Endothelial cell of umbilical vein (primary cell): ENCODE data around the gene OR6K3. TPM values are rescaled to one million over a fixed set of nuclear protein-coding genes. Genes with fewer than 3 reads are reported as not detected.

Experiments
- BruUV-seq: library from RNA; stranded (reverse); fragments of 400-500 nt; replicated peaks from 2 replicates; lab custom pipeline; 2021; lab: Mats Ljungman, UMichigan
- CTCF ChIA-PET: fragments of 300-600, 350-600 bp; sonication (Branson Sonifier 250); formaldehyde crosslinking; loops from one replicate; lab custom pipeline; 2021; ENCODE audit warnings: antibody characterized with exemption, inconsistent platforms; lab: Charles Lee
- POLR2A ChIA-PET: fragments of 300-600, 350-600 bp; sonication (Branson Sonifier 250); formaldehyde crosslinking; loops from one replicate; lab custom pipeline; 2021; ENCODE audit warnings: antibody characterized with exemption, inconsistent platforms; lab: Charles Lee
- DNase-seq: peaks from one replicate; pipeline ENCODE4 v3.0.0-alpha.2; 2011; ENCODE audit warnings: low read depth, low spot score
- FAIRE-seq: peaks from 2 replicates; lab custom pipeline; 2011; peaks lifted over from hg19 to GRCh38; lab: Jason Lieb, UNC
- H2AFZ ChIP-seq: 2 replicates; pipeline ENCODE4 v1.6.0; 2012; ENCODE audit warnings: low read depth, low read length, control low read depth, inconsistent platforms
- H3K27ac ChIP-seq: 2 replicates; pipeline ENCODE4 v1.5.1; 2011; ENCODE audit warnings: low read depth, mild to moderate bottlenecking, control low read depth, low read length, moderate library complexity; ENCODE audit not compliant: insufficient read depth
- H3K27me3 ChIP-seq, 2 experiments: 2 replicates each; pipeline versions ENCODE4 v1.6.0 to v1.6.1; 2011; ENCODE audit warnings: low read length in 2 of 2, mixed read lengths in 1 of 2; ENCODE audit not compliant: control insufficient read depth in 2 of 2, insufficient read depth in 2 of 2
- H3K36me3 ChIP-seq, 2 experiments: 2 replicates in 1 of 2; 3 replicates in 1 of 2; pipeline ENCODE4 v1.5.1; 2011; ENCODE audit warnings: low read length in 2 of 2, mild to moderate bottlenecking in 1 of 2, moderate library complexity in 1 of 2; ENCODE audit not compliant: control insufficient read depth in 2 of 2, insufficient read depth in 2 of 2; ENCODE audit errors: extremely low read depth in 1 of 2
- H3K4me1 ChIP-seq: 3 replicates; pipeline ENCODE4 v1.5.1; 2011; ENCODE audit warnings: mild to moderate bottlenecking, low read length; ENCODE audit not compliant: control insufficient read depth, insufficient read depth; ENCODE audit errors: extremely low read depth
- H3K4me2 ChIP-seq: 2 replicates; pipeline ENCODE4 v1.6.1; 2011; ENCODE audit warnings: low read length, control low read depth, mixed read lengths; ENCODE audit not compliant: insufficient read depth
- H3K4me3 ChIP-seq, 3 experiments: fragments of 200-600 bp in 1 of 3; sonication (generic), shearing (Covaris generic) in 1 of 3; replicated peaks in 1 of 3; 2 replicates each; pipeline ENCODE4 v1.5.1; 2011 to 2016; ENCODE audit warnings: control low read depth in 3 of 3, low read length in 3 of 3, mild to moderate bottlenecking in 2 of 3, inconsistent platforms in 1 of 3, low read depth in 1 of 3, moderate library complexity in 1 of 3; ENCODE audit not compliant: insufficient read depth in 1 of 3
- H3K79me2 ChIP-seq: 2 replicates; pipeline ENCODE4 v1.6.0; 2012; ENCODE audit warnings: low read length, inconsistent platforms; ENCODE audit not compliant: control insufficient read depth, insufficient read depth
- H3K9ac ChIP-seq: replicated peaks from 2 replicates; pipeline ENCODE3; 2011; ENCODE audit warnings: low read length, control low read depth; ENCODE audit not compliant: insufficient read depth; ENCODE audit errors: extremely low read depth
- H3K9me1 ChIP-seq: replicated peaks from 3 replicates; pipeline ENCODE4 v1.6.0; 2011; ENCODE audit warnings: mild to moderate bottlenecking, low read length; ENCODE audit not compliant: control insufficient read depth, insufficient read depth; ENCODE audit errors: extremely low read depth
- H3K9me3 ChIP-seq: replicated peaks from 2 replicates; pipeline ENCODE4 v1.5.1; 2012; ENCODE audit warnings: low read length, inconsistent platforms; ENCODE audit not compliant: control insufficient read depth, insufficient read depth
- H4K20me1 ChIP-seq: replicated peaks from 2 replicates; pipeline ENCODE3; 2011; ENCODE audit warnings: mild to moderate bottlenecking, low read length; ENCODE audit not compliant: control insufficient read depth, insufficient read depth; ENCODE audit errors: extremely low read depth
- CTCF ChIP-seq, 2 donors: IDR thresholded peaks; 1 replicate in 1 of 2; 2 replicates in 1 of 2; pipeline ENCODE4 v1.5.1; 2011; ENCODE audit warnings: low read length in 2 of 2, mild to moderate bottlenecking in 2 of 2, moderate library complexity in 2 of 2, control low read depth in 1 of 2, inconsistent platforms in 1 of 2, low read depth in 1 of 2; ENCODE audit not compliant: insufficient read depth in 1 of 2; ENCODE audit errors: extremely low read depth in 1 of 2
- EZH2 ChIP-seq: IDR thresholded peaks from 2 replicates; pipeline ENCODE4 v1.6.1; 2012; ENCODE audit warnings: borderline replicate concordance, low read depth, mild to moderate bottlenecking, moderate library complexity, low read length, inconsistent platforms; ENCODE audit not compliant: severe bottlenecking
- FOS ChIP-seq: IDR thresholded peaks from 2 replicates; pipeline ENCODE4 v1.6.1; 2011; ENCODE audit warnings: mild to moderate bottlenecking, low read length, moderate library complexity, borderline replicate concordance; ENCODE audit not compliant: insufficient read depth
- GATA2 ChIP-seq: IDR thresholded peaks from 2 replicates; pipeline ENCODE4 v1.7.0; 2011; ENCODE audit warnings: low read depth, mild to moderate bottlenecking, moderate library complexity, mixed read lengths, low read length; ENCODE audit not compliant: insufficient read length, insufficient read depth
- JUN ChIP-seq: IDR thresholded peaks from 2 replicates; pipeline ENCODE4 v1.6.1; 2011; ENCODE audit warnings: borderline replicate concordance, low read depth; ENCODE audit not compliant: insufficient read length, insufficient read depth
- MAX ChIP-seq: IDR thresholded peaks from 2 replicates; pipeline ENCODE4 v1.6.1; 2011; ENCODE audit not compliant: insufficient read depth, insufficient read length
- MYC ChIP-seq: IDR thresholded peaks from one replicate; pipeline ENCODE4 v1.6.1; 2011; ENCODE audit warnings: mild to moderate bottlenecking, low read depth, low read length
- POLR2A ChIP-seq: IDR thresholded peaks from 2 replicates; pipeline ENCODE4 v1.6.1; 2012; ENCODE audit warnings: low read depth, mild to moderate bottlenecking, control low read depth, low read length
- POLR2AphosphoS5 ChIP-seq: IDR thresholded peaks from 2 replicates; pipeline ENCODE4 v1.6.1; 2012; ENCODE audit warnings: low read depth, mild to moderate bottlenecking, control low read depth, low read length, moderate library complexity; ENCODE audit not compliant: insufficient read depth
- dilution Hi-C: fragments of 300-500 bp; cut with MboI; formaldehyde crosslinking; loops from one replicate; pipeline ENCODE4 v1.15.0; 2019; ENCODE audit warnings: low sequenced_read_pairs; ENCODE audit not compliant: extremely low pct_ligation_motif_present
- intact Hi-C: fragments of 100-400 bp; cut with micrococcal nuclease; formaldehyde crosslinking; loops from one replicate; pipeline ENCODE4 v1.10.0; 2022
- polyA plus RNA-seq, 4 experiments: library from polyadenylated mRNA; depleted of rRNA in 3 of 4; stranded (reverse) in 3 of 4; unstranded in 1 of 4; fragments of >200 nt; gene quantifications; 2 replicates each; pipeline versions ENCODE4 v1.2.1 to v1.2.3, GENCODE V29; 2011 to 2012; ENCODE audit warnings: missing spikeins in 1 of 4
- total RNA-seq: library from RNA; stranded (reverse); gene quantifications from 2 replicates; pipeline ENCODE4 v1.2.3, GENCODE V29; 2021

OR6K3 gene
- total and polyA plus RNA-seq, 2 donors (not counting 3 experiments of a cell fraction or from before 2014, with no cell fraction given) = not detected

- Histone ChIP-seq H3K79me2 (no peaks in the 10 kb centered on the region), H3K9me1 (no peaks in the 10 kb centered on the region), H3K9me3 (no peaks in the 10 kb centered on the region), H4K20me1 (no peaks in the 10 kb centered on the region), H3K27me3 (no peaks in the 10 kb centered on the region), H3K9ac (no peak overlapping the region), H2AFZ (no peak overlapping the region), H3K4me2 (no peak overlapping the region), H3K36me3 (no peaks in the 10 kb centered on the region), H3K4me1 (no peaks in the 10 kb centered on the region), H3K4me3 (no peak overlapping the region), H3K27ac (no peak overlapping the region)
- FAIRE-seq = no peak
- DNase-seq = no peak
- no TSS peak for BruUV-seq
- dilution Hi-C loops = no loop called here
- ChIA-PET POLR2A (no interaction called here), CTCF (no interaction called here)
- TF ChIP-seq CTCF (IDR thresholded peaks at IDR 0.05; ENCODE audit: extremely low read depth in 1 of 2, insufficient read depth in 1 of 2, low read depth in 1 of 2, low read length in 2 of 2) = no peak
- TF ChIP-seq FOS = no peak
- no peak for TF ChIP-seq POLR2AphosphoS5
- no peak for TF ChIP-seq POLR2A
- no peak for TF ChIP-seq EZH2
- no peak for TF ChIP-seq GATA2
- no peak for TF ChIP-seq MYC
- no peak for TF ChIP-seq MAX
- TF ChIP-seq JUN = no peak
- intact Hi-C loops = no loop called here
Observed at GRCh38 chr1:158732524-158732923, 12.0 kb upstream of the OR6K3 start.
